HG02763 (cell line): ENCODE results near the gene MS4A13.
"Not testable (repeated sequence)": the region's sequence is repeated elsewhere in the genome, so short reads cannot be mapped to it uniquely, and the experiment has no call there.

Source experiments
- ATAC-seq: cut with Tn5 transposase; IDR thresholded peaks from one replicate; pipeline ENCODE4 v1.9.1; 2021; ENCODE audit warnings: mild to moderate bottlenecking, moderate library complexity; ENCODE audit not compliant: unreplicated experiment

MS4A13 gene

DNA sequence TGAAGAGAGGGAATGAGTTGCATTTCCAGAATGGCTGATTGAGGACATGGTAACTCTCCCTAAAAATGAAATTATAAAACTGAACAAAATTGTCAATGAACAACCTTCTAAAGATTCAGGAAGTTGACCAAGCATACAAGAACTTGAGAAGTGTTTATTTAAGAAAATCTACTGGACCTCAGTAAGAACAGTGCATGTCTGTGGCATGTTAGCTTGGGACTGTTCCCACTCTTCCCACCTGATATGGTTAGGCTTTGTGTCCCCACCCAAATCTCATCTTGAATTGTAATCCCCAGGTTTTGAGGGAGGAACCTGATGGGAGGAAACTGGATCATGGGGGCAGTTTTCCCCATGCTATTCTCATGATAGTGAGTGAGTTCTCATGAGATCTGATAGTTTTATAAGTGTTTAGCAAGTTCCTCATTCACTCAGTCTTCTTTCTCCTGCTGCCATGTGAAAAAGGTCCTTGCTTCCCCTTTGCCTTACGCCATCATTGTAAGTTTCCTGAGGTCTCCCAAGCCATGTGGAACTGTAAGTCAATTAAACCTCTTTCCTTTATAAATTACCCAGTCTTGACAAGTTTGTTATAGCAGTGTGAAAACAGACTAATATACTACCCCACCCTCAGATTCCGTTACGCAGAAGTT, 15.4 kb downstream of the MS4A13 start:
- no peak for ATAC-seq

DNA sequence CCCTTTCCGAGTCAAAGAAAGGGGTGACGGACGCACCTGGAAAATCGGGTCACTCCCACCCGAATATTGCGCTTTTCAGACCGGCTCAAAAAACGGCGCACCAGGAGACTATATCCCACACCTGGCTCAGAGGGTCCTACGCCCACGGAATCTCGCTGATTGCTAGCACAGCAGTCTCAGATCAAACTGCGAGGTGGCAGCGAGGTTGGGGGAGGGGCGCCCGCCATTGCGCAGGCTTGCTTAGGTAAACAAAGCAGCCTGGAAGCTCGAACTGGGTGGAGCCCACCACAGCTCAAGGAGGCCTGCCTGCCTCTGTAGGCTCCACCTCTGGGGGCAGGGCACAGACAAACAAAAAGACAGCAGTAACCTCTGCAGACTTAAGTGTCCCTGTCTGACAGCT, 17.2 kb downstream of the MS4A13 start:
- ATAC-seq = not testable (repeated sequence)

- ATAC-seq = not testable (repeated sequence)
Measured at GRCh38 chr11:60538627-60539026, 23.4 kb downstream of the MS4A13 start.

- ATAC-seq = no peak
Measured at GRCh38 chr11:60544077-60544476, 28.9 kb downstream of the MS4A13 start.

DNA sequence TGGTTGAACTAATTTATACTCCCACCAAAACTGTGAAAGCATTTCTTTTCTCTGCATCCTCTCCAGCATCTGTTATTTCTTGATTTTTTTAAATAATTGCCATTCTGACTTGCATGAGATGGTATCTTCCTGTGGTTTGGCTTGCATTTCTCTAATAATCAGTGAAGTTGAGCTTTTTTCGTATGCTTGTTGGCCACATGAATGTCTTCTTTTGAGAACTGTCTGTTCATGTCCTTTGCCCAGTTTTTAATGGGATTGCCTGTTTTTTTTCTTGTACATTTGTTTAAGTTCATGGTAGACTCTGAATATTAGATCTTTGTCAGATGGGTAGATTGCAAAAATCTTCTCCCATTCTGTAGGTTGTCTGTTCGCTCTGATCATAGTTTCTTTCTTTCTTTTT, 46.1 kb downstream of the MS4A13 start:
- ATAC-seq = no peak

- ATAC-seq = peak; percentile 76
Measured at GRCh38 chr11:60563553-60564235, 48.5 kb downstream of the MS4A13 start.

- ATAC-seq = no peak
Measured at GRCh38 chr11:60566776-60567175, 51.6 kb downstream of the MS4A13 start.

DNA sequence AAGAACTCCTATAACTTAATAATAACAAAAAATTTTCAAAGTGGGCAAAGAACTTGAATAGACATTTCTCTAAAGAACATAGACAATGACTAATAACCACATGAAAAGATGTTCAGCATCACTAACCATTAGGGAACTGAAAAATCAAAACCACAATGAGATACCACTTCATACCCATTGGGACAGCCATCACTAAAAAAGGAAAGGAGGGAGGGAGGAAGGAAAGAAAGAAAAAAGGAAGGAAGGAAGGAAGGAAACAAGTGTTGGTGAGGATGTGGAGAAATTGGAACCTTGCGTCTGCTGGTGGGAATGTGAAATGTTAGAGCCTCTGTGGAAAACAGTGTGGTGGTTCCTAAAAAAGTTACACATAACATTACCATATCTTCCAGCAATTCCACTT, 55.8 kb downstream of the MS4A13 start:
- ATAC-seq = no peak

DNA sequence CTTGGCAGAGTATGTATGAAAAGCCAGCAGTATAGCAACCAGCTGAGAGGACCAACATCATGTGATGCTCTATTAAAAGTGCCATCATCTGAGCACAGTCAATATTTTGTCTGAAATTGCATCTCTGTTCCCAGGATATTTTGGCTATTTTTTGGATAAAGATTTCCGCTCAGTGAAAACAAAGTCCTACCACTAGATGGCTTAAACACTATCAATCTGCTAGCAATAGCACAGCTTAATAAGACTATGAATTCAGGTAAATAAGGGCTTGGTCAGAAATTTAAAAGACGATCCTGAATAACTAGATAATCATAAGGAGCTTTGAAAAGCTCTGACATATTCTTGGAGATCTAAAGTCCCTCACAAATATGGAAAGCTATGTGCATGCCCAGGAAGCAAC, 74.4 kb downstream of the MS4A13 start:
- ATAC-seq = no peak
